Trophoblast cell (in vitro differentiated cells and primary cell): ENCODE data around the gene SLC9A1.
A peak's percentile ranks its signal among the peaks of the same experiment; 100 is the strongest.
"Not testable (repeated sequence)": the region's sequence is repeated elsewhere in the genome, so short reads cannot be mapped to it uniquely, and the experiment has no call there.

Experiments used
- DNase-seq, 2 donors: peaks; one replicate each; pipeline ENCODE4 v3.0.0-alpha.2; 2016
- H2AFZ ChIP-seq: 2 replicates; pipeline ENCODE4 v1.6.1; 2013; ENCODE audit warnings: low read length, moderate library complexity, mild to moderate bottlenecking; ENCODE audit not compliant: insufficient read depth, poor library complexity
- H2AK5ac ChIP-seq: 2 replicates; pipeline ENCODE4 v1.6.1; 2013; ENCODE audit warnings: mild to moderate bottlenecking, low read length
- H2BK120ac ChIP-seq: 2 replicates; pipeline ENCODE4 v1.6.1; 2013; ENCODE audit warnings: low read length, mild to moderate bottlenecking, moderate library complexity; ENCODE audit not compliant: insufficient read depth, poor library complexity
- H2BK12ac ChIP-seq: 2 replicates; pipeline ENCODE4 v1.6.1; 2013; ENCODE audit warnings: mild to moderate bottlenecking, low read length, moderate library complexity
- H2BK5ac ChIP-seq: 2 replicates; pipeline ENCODE4 v1.6.1; 2013; ENCODE audit warnings: low read length, low read depth, moderate library complexity, mild to moderate bottlenecking; ENCODE audit not compliant: poor library complexity
- H3K14ac ChIP-seq: 2 replicates; pipeline ENCODE4 v1.6.1; 2013; ENCODE audit warnings: mild to moderate bottlenecking, low read length
- H3K18ac ChIP-seq: 2 replicates; pipeline ENCODE4 v1.6.1; 2013; ENCODE audit warnings: mild to moderate bottlenecking, low read length
- H3K23ac ChIP-seq: 2 replicates; pipeline ENCODE4 v1.6.1; 2013; ENCODE audit warnings: low read length
- H3K27ac ChIP-seq: 2 replicates; pipeline ENCODE4 v1.5.1; 2013; ENCODE audit warnings: low read depth, mild to moderate bottlenecking, inconsistent platforms, low read length, moderate library complexity
- H3K27me3 ChIP-seq: 2 replicates; pipeline ENCODE4 v1.6.1; 2013; ENCODE audit warnings: inconsistent platforms, mild to moderate bottlenecking, low read length, moderate library complexity; ENCODE audit not compliant: insufficient read depth
- H3K36me3 ChIP-seq, 2 experiments: 1 replicate in 1 of 2; 2 replicates in 1 of 2; pipeline ENCODE4 v1.6.1; 2013; ENCODE audit warnings: low read length in 2 of 2, mild to moderate bottlenecking in 2 of 2, moderate library complexity in 1 of 2; ENCODE audit not compliant: insufficient read depth in 2 of 2, control insufficient read depth in 1 of 2
- H3K4ac ChIP-seq: 2 replicates; pipeline ENCODE4 v1.6.1; 2013; ENCODE audit warnings: low read depth, mild to moderate bottlenecking, low read length, moderate library complexity
- H3K4me1 ChIP-seq, 2 experiments: 1 replicate in 1 of 2; 2 replicates in 1 of 2; pipeline ENCODE4 v1.6.1; 2013; ENCODE audit warnings: low read length in 2 of 2, mild to moderate bottlenecking in 2 of 2, moderate library complexity in 1 of 2; ENCODE audit not compliant: insufficient read depth in 2 of 2, control insufficient read depth in 1 of 2
- H3K4me2 ChIP-seq: 2 replicates; pipeline ENCODE4 v1.6.1; 2013; ENCODE audit warnings: inconsistent platforms, mild to moderate bottlenecking, low read length, moderate library complexity
- H3K4me3 ChIP-seq: 2 replicates; pipeline ENCODE4 v1.5.1; 2013; ENCODE audit warnings: mild to moderate bottlenecking, low read depth, low read length, inconsistent platforms
- H3K79me1 ChIP-seq: one replicate; pipeline ENCODE4 v1.6.1; 2013; ENCODE audit warnings: low read length
- H3K79me2 ChIP-seq: 2 replicates; pipeline ENCODE4 v1.6.1; 2013; ENCODE audit warnings: low read length, mild to moderate bottlenecking; ENCODE audit not compliant: control insufficient read depth, insufficient read depth, poor library complexity
- H3K9ac ChIP-seq: 2 replicates; pipeline ENCODE4 v1.6.1; 2013; ENCODE audit warnings: mild to moderate bottlenecking, low read length
- H3K9me3 ChIP-seq: 2 replicates; pipeline ENCODE4 v1.6.1; 2013; ENCODE audit warnings: low read depth, mild to moderate bottlenecking, control low read depth, inconsistent platforms, low read length; ENCODE audit not compliant: insufficient read depth
- H4K12ac ChIP-seq: 2 replicates; pipeline ENCODE4 v1.6.1; 2013; ENCODE audit warnings: low read depth, mild to moderate bottlenecking, low read length, moderate library complexity
- H4K8ac ChIP-seq: 2 replicates; pipeline ENCODE4 v1.6.1; 2013; ENCODE audit warnings: low read depth, mild to moderate bottlenecking, low read length, moderate library complexity
- H4K91ac ChIP-seq: one replicate; pipeline ENCODE4 v1.6.1; 2013; ENCODE audit warnings: low read depth, mild to moderate bottlenecking, low read length, moderate library complexity
- WGBS: extraction: QIAGEN DNeasy Blood & Tissue Kit; methylation state at CpG from one replicate; pipeline ENCODE4 v1.1.7; 2013; ENCODE audit warnings: missing lambda C conversion rate; ENCODE audit not compliant: insufficient read length, insufficient coverage; ENCODE audit errors: extremely low coverage; 5-methylcytosine and 5-hydroxymethylcytosine counted together

The SLC9A1 gene

GRCh38 chr1:27192039-27192529 is 37.2 kb upstream of the SLC9A1 start:
- Histone ChIP-seq H2AK5ac (no peak overlapping the region), H3K23ac (no peak overlapping the region), H2BK5ac (no peak overlapping the region), H3K9ac (no peak overlapping the region), H3K79me2 (no peaks in the 10 kb centered on the region), H4K12ac (no peak overlapping the region), H3K4me2 (no peak overlapping the region), H3K4me3 (no peak overlapping the region), H2AFZ (peak overlapping the region; percentile 10), H3K27me3 (no peaks in the 10 kb centered on the region), H3K36me3 (no peaks in the 10 kb centered on the region), H3K14ac (no peak overlapping the region), H3K18ac (no peak overlapping the region), H3K27ac (no peak overlapping the region), H4K8ac (no peak overlapping the region), H3K9me3 (no peaks in the 10 kb centered on the region), H4K91ac (no peak overlapping the region), H2BK120ac (no peak overlapping the region), H3K4ac (no peak overlapping the region), H2BK12ac (no peak overlapping the region), H3K4me1 (peaks cover 4 to 5% of the 10 kb centered on the region in 2 experiments), H3K79me1 (no peaks in the 10 kb centered on the region)
- WGBS, result no CpG with 5 or more reads among the region's 8 CpGs
- DNase-seq, result peak; percentile 72 to 89

- H4K8ac ChIP-seq, H3K9ac ChIP-seq, H3K36me3 ChIP-seq, H2AK5ac ChIP-seq, H3K4me1 ChIP-seq, H2BK120ac ChIP-seq, H3K79me1 ChIP-seq, H4K91ac ChIP-seq, DNase-seq, H3K4ac ChIP-seq, H3K9me3 ChIP-seq, H3K23ac ChIP-seq, H3K4me2 ChIP-seq, H3K14ac ChIP-seq, H3K4me3 ChIP-seq, H4K12ac ChIP-seq, H3K79me2 ChIP-seq, H2BK5ac ChIP-seq, H2AFZ ChIP-seq, H3K27me3 ChIP-seq, H2BK12ac ChIP-seq, H3K18ac ChIP-seq, H3K27ac ChIP-seq: not testable (repeated sequence)
- WGBS, result no CpG with 5 or more reads among the region's 3 CpGs
These were observed 29.7 kb upstream of the SLC9A1 start for GRCh38 chr1:27184665-27185064.

- Histone ChIP-seq H2AFZ (no peak overlapping the region), H3K4me3 (no peak overlapping the region), H2BK12ac (no peak overlapping the region)
These were observed 25.1 kb upstream of the SLC9A1 start for GRCh38 chr1:27179979-27180378.

GRCh38 chr1:27179379-27179778 is 24.5 kb upstream of the SLC9A1 start:
- no peak for DNase-seq
- peaks cover 3% of the 10 kb centered on the region for H3K9me3 ChIP-seq

More at GRCh38 chr1:27179979-27180378, 25.1 kb upstream of the SLC9A1 start:
- H3K4me2 ChIP-seq, result no peak overlapping the region
- no peaks in the 10 kb centered on the region for H3K4me1 ChIP-seq
- no peak overlapping the region for H2BK120ac ChIP-seq
- no peak overlapping the region for H3K27ac ChIP-seq
- no peak for DNase-seq
- H3K9ac ChIP-seq, result no peak overlapping the region
- H4K12ac ChIP-seq, result no peak overlapping the region
- H3K36me3 ChIP-seq, result no peaks in the 10 kb centered on the region
- H3K79me1 ChIP-seq, result no peaks in the 10 kb centered on the region
- no peak overlapping the region for H4K91ac ChIP-seq
- no peak overlapping the region for H3K23ac ChIP-seq
- no peak overlapping the region for H2AK5ac ChIP-seq
- no CpG with 5 or more reads among the region's 3 CpGs for WGBS
- no peak overlapping the region for H2BK5ac ChIP-seq
- H4K8ac ChIP-seq, result no peak overlapping the region
- H3K14ac ChIP-seq, result no peak overlapping the region
- H3K4ac ChIP-seq, result no peak overlapping the region
- peaks cover 3% of the 10 kb centered on the region for H3K9me3 ChIP-seq
- H3K79me2 ChIP-seq, result no peaks in the 10 kb centered on the region
- no peaks in the 10 kb centered on the region for H3K27me3 ChIP-seq
- no peak overlapping the region for H3K18ac ChIP-seq

More at GRCh38 chr1:27179379-27179778, 24.5 kb upstream of the SLC9A1 start:
- Histone ChIP-seq H2BK12ac (no peak overlapping the region), H4K8ac (no peak overlapping the region), H4K12ac (no peak overlapping the region), H4K91ac (no peak overlapping the region), H3K23ac (no peak overlapping the region), H2BK120ac (no peak overlapping the region), H3K4me1 (no peaks in the 10 kb centered on the region), H3K79me1 (no peaks in the 10 kb centered on the region), H3K4me2 (no peak overlapping the region), H3K79me2 (no peaks in the 10 kb centered on the region), H3K27ac (no peak overlapping the region), H3K27me3 (no peaks in the 10 kb centered on the region), H2BK5ac (no peak overlapping the region), H2AFZ (no peak overlapping the region), H3K4me3 (no peak overlapping the region), H3K36me3 (no peaks in the 10 kb centered on the region), H3K14ac (no peak overlapping the region), H3K4ac (no peak overlapping the region), H3K9ac (no peak overlapping the region), H3K18ac (no peak overlapping the region), H2AK5ac (no peak overlapping the region)
